Endothelial cell of umbilical vein (primary cell): ENCODE measurements around the gene LRP6. TPM values are rescaled to one million over a fixed set of nuclear protein-coding genes. Genes with fewer than 3 reads are reported as not detected.

Experiments
- BruUV-seq: library from RNA; stranded (reverse); fragments of 400-500 nt; replicated peaks from 2 replicates; lab custom pipeline; 2021; lab: Mats Ljungman, UMichigan
- CTCF ChIA-PET: fragments of 300-600, 350-600 bp; sonication (Branson Sonifier 250); formaldehyde crosslinking; loops from one replicate; lab custom pipeline; 2021; ENCODE audit warnings: antibody characterized with exemption, inconsistent platforms; lab: Charles Lee
- POLR2A ChIA-PET: fragments of 300-600, 350-600 bp; sonication (Branson Sonifier 250); formaldehyde crosslinking; loops from one replicate; lab custom pipeline; 2021; ENCODE audit warnings: antibody characterized with exemption, inconsistent platforms; lab: Charles Lee
- DNase-seq: peaks from one replicate; pipeline ENCODE4 v3.0.0-alpha.2; 2011; ENCODE audit warnings: low read depth, low spot score
- FAIRE-seq: peaks from 2 replicates; lab custom pipeline; 2011; peaks lifted over from hg19 to GRCh38; lab: Jason Lieb, UNC
- H2AFZ ChIP-seq: 2 replicates; pipeline ENCODE4 v1.6.0; 2012; ENCODE audit warnings: low read depth, low read length, control low read depth, inconsistent platforms
- H3K27ac ChIP-seq: 2 replicates; pipeline ENCODE4 v1.5.1; 2011; ENCODE audit warnings: low read depth, mild to moderate bottlenecking, control low read depth, low read length, moderate library complexity; ENCODE audit not compliant: insufficient read depth
- H3K27me3 ChIP-seq, 2 experiments: 2 replicates each; pipeline versions ENCODE4 v1.6.0 to v1.6.1; 2011; ENCODE audit warnings: low read length in 2 of 2, mixed read lengths in 1 of 2; ENCODE audit not compliant: control insufficient read depth in 2 of 2, insufficient read depth in 2 of 2
- H3K36me3 ChIP-seq, 2 experiments: 2 replicates in 1 of 2; 3 replicates in 1 of 2; pipeline ENCODE4 v1.5.1; 2011; ENCODE audit warnings: low read length in 2 of 2, mild to moderate bottlenecking in 1 of 2, moderate library complexity in 1 of 2; ENCODE audit not compliant: control insufficient read depth in 2 of 2, insufficient read depth in 2 of 2; ENCODE audit errors: extremely low read depth in 1 of 2
- H3K4me1 ChIP-seq: 3 replicates; pipeline ENCODE4 v1.5.1; 2011; ENCODE audit warnings: mild to moderate bottlenecking, low read length; ENCODE audit not compliant: control insufficient read depth, insufficient read depth; ENCODE audit errors: extremely low read depth
- H3K4me2 ChIP-seq: 2 replicates; pipeline ENCODE4 v1.6.1; 2011; ENCODE audit warnings: low read length, control low read depth, mixed read lengths; ENCODE audit not compliant: insufficient read depth
- H3K4me3 ChIP-seq, 3 experiments: fragments of 200-600 bp in 1 of 3; sonication (generic), shearing (Covaris generic) in 1 of 3; replicated peaks in 1 of 3; 2 replicates each; pipeline ENCODE4 v1.5.1; 2011 to 2016; ENCODE audit warnings: control low read depth in 3 of 3, low read length in 3 of 3, mild to moderate bottlenecking in 2 of 3, inconsistent platforms in 1 of 3, low read depth in 1 of 3, moderate library complexity in 1 of 3; ENCODE audit not compliant: insufficient read depth in 1 of 3
- H3K79me2 ChIP-seq: 2 replicates; pipeline ENCODE4 v1.6.0; 2012; ENCODE audit warnings: low read length, inconsistent platforms; ENCODE audit not compliant: control insufficient read depth, insufficient read depth
- H3K9ac ChIP-seq: replicated peaks from 2 replicates; pipeline ENCODE3; 2011; ENCODE audit warnings: low read length, control low read depth; ENCODE audit not compliant: insufficient read depth; ENCODE audit errors: extremely low read depth
- H3K9me1 ChIP-seq: replicated peaks from 3 replicates; pipeline ENCODE4 v1.6.0; 2011; ENCODE audit warnings: mild to moderate bottlenecking, low read length; ENCODE audit not compliant: control insufficient read depth, insufficient read depth; ENCODE audit errors: extremely low read depth
- H3K9me3 ChIP-seq: replicated peaks from 2 replicates; pipeline ENCODE4 v1.5.1; 2012; ENCODE audit warnings: low read length, inconsistent platforms; ENCODE audit not compliant: control insufficient read depth, insufficient read depth
- H4K20me1 ChIP-seq: replicated peaks from 2 replicates; pipeline ENCODE3; 2011; ENCODE audit warnings: mild to moderate bottlenecking, low read length; ENCODE audit not compliant: control insufficient read depth, insufficient read depth; ENCODE audit errors: extremely low read depth
- CTCF ChIP-seq, 2 donors: IDR thresholded peaks; 1 replicate in 1 of 2; 2 replicates in 1 of 2; pipeline ENCODE4 v1.5.1; 2011; ENCODE audit warnings: low read length in 2 of 2, mild to moderate bottlenecking in 2 of 2, moderate library complexity in 2 of 2, control low read depth in 1 of 2, inconsistent platforms in 1 of 2, low read depth in 1 of 2; ENCODE audit not compliant: insufficient read depth in 1 of 2; ENCODE audit errors: extremely low read depth in 1 of 2
- EZH2 ChIP-seq: IDR thresholded peaks from 2 replicates; pipeline ENCODE4 v1.6.1; 2012; ENCODE audit warnings: borderline replicate concordance, low read depth, mild to moderate bottlenecking, moderate library complexity, low read length, inconsistent platforms; ENCODE audit not compliant: severe bottlenecking
- FOS ChIP-seq: IDR thresholded peaks from 2 replicates; pipeline ENCODE4 v1.6.1; 2011; ENCODE audit warnings: mild to moderate bottlenecking, low read length, moderate library complexity, borderline replicate concordance; ENCODE audit not compliant: insufficient read depth
- JUN ChIP-seq: IDR thresholded peaks from 2 replicates; pipeline ENCODE4 v1.6.1; 2011; ENCODE audit warnings: borderline replicate concordance, low read depth; ENCODE audit not compliant: insufficient read length, insufficient read depth
- MYC ChIP-seq: IDR thresholded peaks from one replicate; pipeline ENCODE4 v1.6.1; 2011; ENCODE audit warnings: mild to moderate bottlenecking, low read depth, low read length
- POLR2A ChIP-seq: IDR thresholded peaks from 2 replicates; pipeline ENCODE4 v1.6.1; 2012; ENCODE audit warnings: low read depth, mild to moderate bottlenecking, control low read depth, low read length
- POLR2AphosphoS5 ChIP-seq: IDR thresholded peaks from 2 replicates; pipeline ENCODE4 v1.6.1; 2012; ENCODE audit warnings: low read depth, mild to moderate bottlenecking, control low read depth, low read length, moderate library complexity; ENCODE audit not compliant: insufficient read depth
- dilution Hi-C: fragments of 300-500 bp; cut with MboI; formaldehyde crosslinking; loops from one replicate; pipeline ENCODE4 v1.15.0; 2019; ENCODE audit warnings: low sequenced_read_pairs; ENCODE audit not compliant: extremely low pct_ligation_motif_present
- intact Hi-C: fragments of 100-400 bp; cut with micrococcal nuclease; formaldehyde crosslinking; loops from one replicate; pipeline ENCODE4 v1.10.0; 2022
- polyA plus RNA-seq, 4 experiments: library from polyadenylated mRNA; depleted of rRNA in 3 of 4; stranded (reverse) in 3 of 4; unstranded in 1 of 4; fragments of >200 nt; gene quantifications; 2 replicates each; pipeline versions ENCODE4 v1.2.1 to v1.2.3, GENCODE V29; 2011 to 2012; ENCODE audit warnings: missing spikeins in 1 of 4
- total RNA-seq: library from RNA; stranded (reverse); gene quantifications from 2 replicates; pipeline ENCODE4 v1.2.3, GENCODE V29; 2021
- TF ChIP-seq, protein P1 (sequence below): IDR thresholded peaks from 2 replicates; pipeline ENCODE4 v1.6.1; 2011; ENCODE audit not compliant: insufficient read depth, insufficient read length

The LRP6 gene
- total and polyA plus RNA-seq, 2 donors (not counting 3 experiments of a cell fraction or from before 2014, with no cell fraction given) = 28.5 to 41.7 TPM

DNA sequence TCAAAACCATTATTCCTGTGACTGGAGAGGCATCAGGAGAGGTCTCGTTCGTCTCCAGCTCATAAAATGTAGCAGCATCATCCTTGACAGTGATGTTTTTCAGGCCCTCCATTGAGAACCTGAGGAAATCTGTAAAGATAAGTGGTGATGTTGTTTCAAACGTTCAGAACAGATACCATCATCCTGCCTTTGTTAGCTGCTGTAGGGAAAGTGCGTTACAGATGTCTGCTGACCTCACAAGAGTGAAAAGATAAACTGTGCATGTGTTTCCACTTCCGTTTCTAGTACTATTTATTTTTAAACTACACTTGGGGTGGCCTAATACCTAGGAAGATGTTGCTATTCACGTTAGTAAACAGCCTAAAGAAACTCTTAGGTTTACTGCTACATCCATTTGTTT lies 167.7 kb downstream of the LRP6 start:
- Histone ChIP-seq H3K4me1 (peaks cover 30% of the 10 kb centered on the region), H3K4me2 (peak overlapping the region; percentile 26), H3K9ac (no peak overlapping the region), H4K20me1 (no peaks in the 10 kb centered on the region), H3K79me2 (no peaks in the 10 kb centered on the region), H3K27ac (peak overlapping the region; percentile 74), H3K27me3 (no peaks in the 10 kb centered on the region), H3K36me3 (no peaks in the 10 kb centered on the region), H3K9me1 (no peaks in the 10 kb centered on the region), H3K9me3 (no peaks in the 10 kb centered on the region), H3K4me3 (no peak overlapping the region), H2AFZ (peak overlapping the region; percentile 2)
- intact Hi-C loops (loop anchor here (5.0 kb wide), 2 partner anchors 63 to 168 kb away; partner anchors contain the start of gene LRP6), dilution Hi-C loops (loop anchor here (25.0 kb wide), 1 partner anchor 238 kb away; no protein-coding TSS in a partner anchor)
- BruUV-seq = no TSS peak
- peak; percentile 71 for FAIRE-seq
- DNase-seq = peak; percentile 87
- CTCF ChIA-PET = interaction anchor here (1.4 kb wide), 1 partner anchor 228 kb away, joined by 4 read pairs; no protein-coding TSS in a partner anchor
- no peak for TF ChIP-seq FOS
- no peak for TF ChIP-seq MYC
- no peak for TF ChIP-seq EZH2
- TF ChIP-seq, protein P1, sequence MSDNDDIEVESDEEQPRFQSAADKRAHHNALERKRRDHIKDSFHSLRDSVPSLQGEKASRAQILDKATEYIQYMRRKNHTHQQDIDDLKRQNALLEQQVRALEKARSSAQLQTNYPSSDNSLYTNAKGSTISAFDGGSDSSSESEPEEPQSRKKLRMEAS = no peak
- no peak for TF ChIP-seq CTCF (IDR thresholded peaks at IDR 0.05; ENCODE audit: extremely low read depth in 1 of 2, insufficient read depth in 1 of 2, low read depth in 1 of 2, low read length in 2 of 2)
- TF ChIP-seq POLR2A = no peak
- peak; percentile 34 for TF ChIP-seq JUN
- peak; percentile 34 for TF ChIP-seq POLR2AphosphoS5
- POLR2A ChIA-PET = no interaction called here
